NCI-H2227 (cell line): Measurements from ENCODE around the gene PDRG1.
"Not testable (repeated sequence)": the region's sequence is repeated elsewhere in the genome, so short reads cannot be mapped to it uniquely, and the experiment has no call there.

Experiments used
- DNase-seq: peaks from one replicate; lab custom pipeline; 2025; ENCODE audit not compliant: unreplicated experiment; lab: John Stamatoyannopoulos, UW

Gene PDRG1

GRCh38 chr20:31929631-31930030, 22.2 kb downstream of the PDRG1 start:
- DNase-seq: not testable (repeated sequence)

DNA sequence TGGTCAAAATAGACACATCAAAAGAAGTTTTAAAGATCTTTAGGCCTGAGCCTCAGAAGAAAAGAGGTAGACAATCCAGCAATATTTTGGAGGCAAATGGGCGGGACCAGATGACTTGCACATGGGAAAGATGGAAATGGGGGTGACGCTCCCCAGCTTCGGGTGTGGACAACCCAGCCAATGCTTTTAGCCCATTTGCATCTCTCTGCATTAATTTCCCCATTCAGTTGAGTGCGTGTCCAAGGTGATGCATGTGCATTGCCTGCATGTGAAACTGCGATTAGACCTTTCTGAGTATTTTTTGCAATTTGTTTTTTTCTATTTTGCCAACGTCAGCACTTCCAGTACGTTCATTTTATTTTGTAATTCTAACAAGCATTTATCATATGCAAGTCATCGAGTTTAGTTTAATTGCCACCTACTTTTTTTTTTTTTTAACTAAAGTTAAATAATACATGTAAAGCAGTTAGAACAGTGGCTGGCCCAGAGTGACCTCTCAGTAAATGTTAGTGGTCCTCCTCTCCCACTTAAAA, 24.2 kb downstream of the PDRG1 start:
- no peak for DNase-seq

- DNase-seq: no peak
Measured at GRCh38 chr20:31926493-31926892, 25.4 kb downstream of the PDRG1 start.

DNA sequence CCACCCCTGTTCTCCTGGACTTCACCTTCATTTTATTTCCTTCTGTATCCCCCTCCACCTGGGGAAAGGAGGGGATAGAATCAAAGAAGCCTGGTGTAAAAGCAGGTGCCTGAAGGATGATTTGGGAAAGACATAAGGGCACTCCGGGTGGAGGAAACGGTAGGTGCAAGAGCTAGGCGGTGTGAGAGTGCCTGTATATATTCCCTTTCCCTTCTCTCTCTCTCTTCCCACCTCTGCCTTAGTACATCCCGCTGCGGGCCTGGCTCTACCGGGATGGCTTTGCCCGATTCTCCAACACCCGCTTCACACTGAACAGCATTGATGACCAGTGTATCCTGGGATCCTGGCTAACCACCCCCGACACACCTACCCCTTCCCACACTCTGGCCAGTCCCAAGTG, 26.2 kb downstream of the PDRG1 start:
- DNase-seq: no peak

- DNase-seq: no peak
Measured at GRCh38 chr20:31924561-31924960, 27.3 kb downstream of the PDRG1 start.

GRCh38 chr20:31923388-31924331, 28.2 kb downstream of the PDRG1 start:
- DNase-seq: no peak

DNA sequence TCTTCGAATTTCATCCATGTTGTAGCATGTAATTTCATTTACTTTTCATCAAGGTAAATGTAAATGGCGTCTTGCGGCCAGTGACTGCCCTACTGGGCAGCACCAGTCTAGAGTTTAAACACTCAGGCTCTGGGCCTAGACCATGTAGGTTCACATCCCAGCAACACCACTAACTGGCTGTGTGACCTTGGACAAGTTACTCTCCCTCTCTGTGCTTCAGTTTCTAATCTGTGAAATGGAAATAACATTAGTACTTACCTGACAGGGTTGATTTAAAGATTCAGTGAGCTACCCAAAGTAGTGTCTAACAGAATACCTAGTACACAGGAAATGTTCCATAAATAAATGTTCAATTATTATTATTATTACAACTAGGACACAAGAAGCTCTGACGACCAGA, 29.3 kb downstream of the PDRG1 start:
- DNase-seq: no peak

DNA sequence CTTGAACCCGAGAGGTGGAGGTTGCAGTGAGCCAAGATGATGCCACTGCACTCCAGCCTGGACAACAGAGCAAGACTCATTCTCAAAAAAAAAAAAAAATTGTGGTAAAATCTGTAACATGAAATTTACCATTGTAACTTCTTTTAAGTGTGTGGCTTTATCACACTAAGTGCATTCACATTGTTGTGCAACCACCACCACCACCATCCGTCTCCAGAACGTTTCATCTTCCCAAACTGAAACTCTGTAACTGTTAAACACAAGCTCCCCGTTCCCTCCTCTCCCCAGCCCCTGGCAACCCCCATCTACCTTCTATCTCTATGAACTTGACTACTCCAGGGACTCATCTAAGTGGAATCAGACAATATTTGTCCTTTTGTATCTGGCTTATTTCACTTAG, 29.7 kb downstream of the PDRG1 start:
- no peak for DNase-seq

DNA sequence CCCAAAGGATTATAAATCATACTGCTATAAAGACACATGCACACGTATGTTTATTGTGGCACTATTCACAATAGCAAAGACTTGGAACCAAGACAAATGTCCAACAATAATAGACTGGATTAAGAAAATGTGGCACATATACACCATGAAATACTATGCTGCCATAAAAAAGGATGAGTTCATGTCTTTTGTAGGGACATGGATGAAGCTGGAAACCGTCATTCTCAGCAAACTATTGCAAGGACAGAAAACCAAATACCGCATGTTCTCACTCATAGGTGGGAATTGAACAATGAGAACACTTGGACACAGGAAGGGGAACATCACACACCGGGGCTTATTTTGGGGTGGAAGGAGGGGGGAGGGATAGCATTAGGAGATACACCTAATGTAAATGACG, 30.4 kb downstream of the PDRG1 start:
- DNase-seq: not testable (repeated sequence)

DNA sequence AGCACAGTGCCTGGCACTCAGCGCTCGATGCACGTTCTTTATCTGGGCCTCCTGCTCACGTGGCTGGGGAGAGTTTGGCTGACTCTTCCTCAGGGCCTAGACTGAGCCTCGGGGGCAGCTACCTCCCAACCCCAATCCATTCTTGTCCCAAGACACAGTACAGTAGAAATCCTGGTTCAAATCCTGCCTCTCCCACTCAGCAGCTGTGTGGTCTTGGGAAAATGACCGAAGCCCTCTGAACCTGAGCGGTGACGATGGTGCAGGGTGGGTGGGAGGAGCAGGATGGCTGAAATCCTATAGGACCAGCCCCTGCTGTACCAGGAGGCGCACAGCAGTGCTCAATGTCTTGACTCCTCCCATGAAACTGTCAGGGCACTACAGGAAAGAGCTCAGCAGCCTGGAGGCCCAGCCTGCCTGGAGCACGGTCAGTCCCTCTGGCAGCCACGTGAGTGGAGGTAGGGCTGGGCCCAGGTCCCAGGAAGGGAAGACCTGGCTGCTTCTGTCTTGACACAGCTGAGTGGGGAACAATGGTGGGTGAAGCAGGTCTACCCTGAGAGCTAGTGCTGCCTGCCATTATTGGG, 31.5 kb downstream of the PDRG1 start:
- no peak for DNase-seq

GRCh38 chr20:31919410-31920155, 32.3 kb downstream of the PDRG1 start:
- DNase-seq: no peak

DNA sequence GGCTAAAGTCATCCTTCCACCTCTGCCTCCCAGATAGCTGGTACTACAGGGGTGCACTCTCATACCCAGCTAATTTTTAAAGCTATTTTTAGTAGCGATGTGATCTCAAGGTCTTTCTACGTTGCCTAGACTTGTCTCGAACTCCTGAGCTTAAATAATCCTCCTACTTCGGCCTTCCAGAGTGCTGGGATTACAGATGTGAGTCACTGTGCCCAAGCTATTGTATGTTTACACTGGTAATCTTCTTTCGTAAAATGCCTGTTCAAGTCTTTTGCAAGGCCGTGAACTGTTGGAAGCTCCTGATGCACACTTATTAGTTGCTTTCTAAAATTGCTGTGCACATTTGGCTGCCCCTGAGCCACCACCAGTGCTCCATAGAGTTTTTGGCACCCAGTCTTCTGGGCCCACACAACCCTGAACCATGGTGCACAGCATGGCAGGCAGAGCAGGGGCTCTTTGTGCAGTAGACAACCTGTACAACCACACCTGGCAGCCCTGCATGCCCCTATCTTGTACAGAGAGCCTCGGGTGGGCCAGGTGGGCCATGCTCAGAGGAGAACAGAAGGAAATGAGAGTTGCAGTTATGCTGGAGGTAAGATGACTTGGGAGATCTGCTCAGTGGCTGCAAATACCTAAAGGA, 33.3 kb downstream of the PDRG1 start:
- DNase-seq: no peak

- DNase-seq: not testable (repeated sequence)
Measured at GRCh38 chr20:31917962-31918412, 33.9 kb downstream of the PDRG1 start.

DNA sequence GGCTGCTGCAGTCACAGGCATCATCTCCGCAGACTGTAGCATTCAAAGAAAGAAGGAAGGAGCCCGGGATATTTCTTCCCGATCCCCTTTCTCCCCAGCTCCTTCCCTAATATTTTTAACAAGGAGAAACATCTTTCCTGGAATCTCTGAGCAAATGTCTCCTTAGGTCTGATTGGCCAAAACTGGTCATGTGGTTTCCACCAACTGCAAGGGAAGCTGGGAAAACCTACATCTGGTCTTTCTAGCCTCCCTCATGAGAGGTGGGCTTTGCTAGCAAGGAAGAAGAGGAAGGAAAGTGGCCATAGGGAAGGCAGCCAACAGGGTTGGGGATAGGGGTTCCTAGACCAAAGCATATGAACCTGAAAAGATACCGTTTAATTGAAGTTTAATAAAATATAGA, 35.1 kb downstream of the PDRG1 start:
- DNase-seq: no peak

GRCh38 chr20:31915491-31916280, 36.2 kb downstream of the PDRG1 start:
- DNase-seq: no peak

- no peak for DNase-seq
Measured at GRCh38 chr20:31914170-31914569, 37.7 kb downstream of the PDRG1 start.

DNA sequence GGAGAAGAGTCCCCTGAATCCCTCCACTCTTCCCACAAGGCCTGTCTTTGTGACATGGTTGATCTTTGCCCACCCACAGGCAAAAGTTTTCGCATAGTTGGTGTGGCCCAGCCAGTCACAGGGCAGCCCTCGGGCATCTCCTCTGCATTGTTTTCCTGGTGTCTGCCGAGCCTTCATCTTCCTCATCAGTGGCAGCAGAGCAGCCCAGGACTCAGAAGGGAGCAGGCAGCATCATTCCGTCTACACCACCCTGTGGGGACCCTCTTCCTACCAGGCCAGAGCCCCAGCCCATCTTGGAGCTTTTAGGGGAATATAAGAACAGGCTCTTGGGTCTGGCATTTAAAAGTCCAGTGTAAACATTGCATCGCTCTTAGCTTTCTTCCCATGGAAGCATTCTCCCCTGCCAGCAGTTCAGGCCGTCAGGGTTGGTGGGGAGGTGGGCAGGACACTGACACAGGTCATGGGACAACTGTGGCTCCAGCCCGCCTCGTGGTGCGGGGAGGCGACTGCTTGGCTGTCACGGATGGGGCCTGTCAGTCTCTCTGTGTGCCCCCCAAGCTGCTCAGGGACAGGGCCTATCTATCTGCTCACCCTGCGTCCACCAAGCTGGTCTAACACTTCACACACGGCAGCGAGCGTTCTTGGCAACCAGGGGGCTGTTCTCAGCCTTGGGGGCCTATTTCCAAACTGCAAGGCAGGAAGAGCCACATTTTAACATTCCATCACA, 38.3 kb downstream of the PDRG1 start:
- no peak for DNase-seq

DNA sequence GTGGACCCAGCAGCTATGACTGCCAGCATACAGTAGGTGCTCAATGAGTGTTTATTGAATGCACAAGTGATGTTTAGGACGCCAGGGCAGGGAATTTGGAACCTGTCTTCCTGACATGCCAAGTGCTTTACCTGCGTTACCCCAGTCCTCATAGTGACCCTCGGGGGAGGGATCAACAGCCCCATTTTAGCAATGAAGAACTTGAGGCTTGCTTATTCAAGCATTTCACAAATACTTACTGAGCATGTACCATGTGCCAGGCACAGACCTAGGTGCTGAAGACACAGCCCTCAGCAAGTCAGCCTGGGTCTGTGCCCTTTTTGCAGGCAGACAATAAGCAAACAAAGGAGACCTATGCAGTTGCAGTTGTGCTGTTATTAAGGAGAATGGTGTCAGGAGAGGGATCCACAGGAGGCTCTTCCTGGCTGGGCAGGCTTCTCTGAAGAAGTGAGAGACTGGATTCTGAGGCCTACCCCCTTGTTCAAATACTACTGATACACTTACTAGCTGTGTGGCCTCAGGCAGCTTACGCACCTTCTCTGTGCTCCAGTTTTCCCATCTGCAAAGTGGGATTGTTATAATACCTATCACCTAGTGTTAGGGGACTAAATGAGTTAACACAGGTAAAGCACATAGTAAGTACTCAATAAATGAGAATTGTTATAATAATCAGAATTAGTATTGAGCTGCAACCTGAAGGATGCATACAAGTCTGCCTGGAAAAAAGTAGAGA, 41.6 kb downstream of the PDRG1 start:
- DNase-seq: no peak
